K562 (cell line): ENCODE results near the gene ELF3. TPM values are rescaled to one million over a fixed set of nuclear protein-coding genes. Genes with fewer than 3 reads are reported as not detected.
A peak's percentile ranks its signal among the peaks of the same experiment; 100 is the strongest.

Experiments
- ATF7 ChIP-seq: fragments of 450-650 bp; IDR thresholded peaks from 2 replicates; pipeline ENCODE4 v1.7.1; 2014; ENCODE audit warnings: mild to moderate bottlenecking, moderate library complexity
- CBX2 ChIP-seq: fragments of 200-600 bp; sonication (generic); IDR thresholded peaks from one replicate; pipeline ENCODE4 v1.6.1; 2012; ENCODE audit warnings: mild to moderate bottlenecking, low read length, inconsistent platforms; ENCODE audit not compliant: insufficient read depth, poor library complexity, severe bottlenecking
- KLF6 ChIP-seq: fragments of 250-450 bp; sonication (Bioruptor Pico); IDR thresholded peaks from 2 replicates; pipeline ENCODE4 v1.4.0; 2020; ENCODE audit warnings: mild to moderate bottlenecking, moderate library complexity, borderline replicate concordance
- polyA plus RNA-seq, 8 experiments: library from polyadenylated mRNA; depleted of rRNA in 4 of 8; stranded (reverse) in 5 of 8; unstranded in 3 of 8; fragments of >200 nt; fragmentation: Nextera tagmentation in 2 of 8; fragmentation: Illumina TruSeq in 1 of 8; extraction: Ambion mirVana in 2 of 8; extraction: Trizol in 1 of 8; gene quantifications; 2 replicates each; pipeline versions ENCODE4 v1.2.1 to v1.2.3, GENCODE V29; 2011 to 2014; ENCODE audit warnings: inconsistent platforms in 1 of 8, missing spikeins in 1 of 8
- total RNA-seq, 7 experiments: library from RNA; depleted of rRNA in 6 of 7; stranded (reverse); fragments of >200 nt in 6 of 7; fragmentation: Illumina TruSeq in 2 of 7; extraction: Trizol in 2 of 7; gene quantifications; 2 replicates each; pipeline versions ENCODE4 v1.2.1 to v1.2.3, GENCODE V29; 2011 to 2021; ENCODE audit warnings: low replicate concordance in 1 of 7
- TF ChIP-seq, protein P1 (sequence below), 2 experiments: fragments of 450-650 bp in 1 of 2; sonication (generic) in 1 of 2; formaldehyde crosslinking in 1 of 2; IDR thresholded peaks; 2 replicates each; pipeline versions ENCODE4 v1.7.1 to v1.9.0; 2016 to 2022; ENCODE audit warnings: inconsistent platforms in 1 of 2, mild to moderate bottlenecking in 1 of 2, missing genetic modification reagents in 1 of 2
- TF ChIP-seq, protein P2 (sequence below): fragments of 250-450 bp; sonication (Bioruptor Pico); IDR thresholded peaks from 2 replicates; pipeline ENCODE4 v1.8.0; 2021; ENCODE audit warnings: moderate library complexity, mild to moderate bottlenecking, inconsistent platforms
- TF ChIP-seq, protein P3 (sequence below), 2 experiments: fragments of 150-350 bp in 1 of 2; IDR thresholded peaks; 2 replicates each; pipeline ENCODE4 v1.6.1; 2012 to 2016; ENCODE audit warnings: low read depth in 2 of 2, low read length in 2 of 2, mild to moderate bottlenecking in 1 of 2, moderate library complexity in 1 of 2

Gene ELF3
- total and polyA plus RNA-seq, 9 of the 15 experiments (the other 6 are each of a cell fraction or from before 2014, with no cell fraction given), result 0.03 to 1.2 (median 0.07) TPM; not detected in 4

DNA sequence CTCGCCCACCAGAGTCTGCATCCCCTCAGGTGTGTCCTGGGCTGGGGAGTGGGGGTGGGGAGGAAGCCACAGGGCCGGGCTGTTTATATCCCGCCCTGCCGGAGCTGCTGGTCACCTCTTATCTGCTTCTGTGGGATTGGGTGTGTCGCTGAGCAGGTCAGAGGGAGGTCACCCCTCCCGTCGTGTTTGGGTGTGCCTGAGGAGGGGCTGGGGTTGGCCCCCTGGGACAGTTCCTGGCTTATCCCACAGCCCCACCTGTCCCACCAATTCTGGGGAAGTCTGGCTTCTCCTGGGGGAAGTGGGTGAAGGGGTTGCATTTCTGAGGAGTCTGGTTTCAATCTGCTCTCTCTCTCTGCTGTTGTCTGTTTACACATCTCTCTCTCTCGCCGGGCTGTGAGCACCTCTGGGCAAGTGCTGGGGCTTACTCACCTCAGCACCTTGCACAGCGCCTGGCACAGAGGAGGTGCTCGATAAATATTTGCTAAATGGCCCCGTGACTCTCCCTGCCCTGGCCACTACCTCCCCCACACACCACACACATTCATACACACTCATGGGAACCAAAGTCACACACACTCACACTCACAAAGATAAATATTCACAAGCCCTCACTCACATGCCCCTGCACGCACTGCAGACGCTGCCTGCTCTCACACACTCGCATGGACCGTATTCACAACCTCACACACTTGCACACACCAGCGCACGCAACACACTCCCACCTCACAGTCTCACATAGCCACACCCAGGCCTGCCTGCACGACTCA is 8.3 kb downstream of the ELF3 start (continued):
- TF ChIP-seq, protein P1, sequence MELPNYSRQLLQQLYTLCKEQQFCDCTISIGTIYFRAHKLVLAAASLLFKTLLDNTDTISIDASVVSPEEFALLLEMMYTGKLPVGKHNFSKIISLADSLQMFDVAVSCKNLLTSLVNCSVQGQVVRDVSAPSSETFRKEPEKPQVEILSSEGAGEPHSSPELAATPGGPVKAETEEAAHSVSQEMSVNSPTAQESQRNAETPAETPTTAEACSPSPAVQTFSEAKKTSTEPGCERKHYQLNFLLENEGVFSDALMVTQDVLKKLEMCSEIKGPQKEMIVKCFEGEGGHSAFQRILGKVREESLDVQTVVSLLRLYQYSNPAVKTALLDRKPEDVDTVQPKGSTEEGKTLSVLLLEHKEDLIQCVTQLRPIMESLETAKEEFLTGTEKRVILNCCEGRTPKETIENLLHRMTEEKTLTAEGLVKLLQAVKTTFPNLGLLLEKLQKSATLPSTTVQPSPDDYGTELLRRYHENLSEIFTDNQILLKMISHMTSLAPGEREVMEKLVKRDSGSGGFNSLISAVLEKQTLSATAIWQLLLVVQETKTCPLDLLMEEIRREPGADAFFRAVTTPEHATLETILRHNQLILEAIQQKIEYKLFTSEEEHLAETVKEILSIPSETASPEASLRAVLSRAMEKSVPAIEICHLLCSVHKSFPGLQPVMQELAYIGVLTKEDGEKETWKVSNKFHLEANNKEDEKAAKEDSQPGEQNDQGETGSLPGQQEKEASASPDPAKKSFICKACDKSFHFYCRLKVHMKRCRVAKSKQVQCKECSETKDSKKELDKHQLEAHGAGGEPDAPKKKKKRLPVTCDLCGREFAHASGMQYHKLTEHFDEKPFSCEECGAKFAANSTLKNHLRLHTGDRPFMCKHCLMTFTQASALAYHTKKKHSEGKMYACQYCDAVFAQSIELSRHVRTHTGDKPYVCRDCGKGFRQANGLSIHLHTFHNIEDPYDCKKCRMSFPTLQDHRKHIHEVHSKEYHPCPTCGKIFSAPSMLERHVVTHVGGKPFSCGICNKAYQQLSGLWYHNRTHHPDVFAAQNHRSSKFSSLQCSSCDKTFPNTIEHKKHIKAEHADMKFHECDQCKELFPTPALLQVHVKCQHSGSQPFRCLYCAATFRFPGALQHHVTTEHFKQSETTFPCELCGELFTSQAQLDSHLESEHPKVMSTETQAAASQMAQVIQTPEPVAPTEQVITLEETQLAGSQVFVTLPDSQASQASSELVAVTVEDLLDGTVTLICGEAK (IDR thresholded peaks at IDR 0.05), result 0 out of 2 replicates have a peak, but pooled peaks have one; percentile 43
- TF ChIP-seq, protein P1 (CRISPR knock-in tag; IDR thresholded peaks at IDR 0.05), result no peak
- TF ChIP-seq, protein P2, sequence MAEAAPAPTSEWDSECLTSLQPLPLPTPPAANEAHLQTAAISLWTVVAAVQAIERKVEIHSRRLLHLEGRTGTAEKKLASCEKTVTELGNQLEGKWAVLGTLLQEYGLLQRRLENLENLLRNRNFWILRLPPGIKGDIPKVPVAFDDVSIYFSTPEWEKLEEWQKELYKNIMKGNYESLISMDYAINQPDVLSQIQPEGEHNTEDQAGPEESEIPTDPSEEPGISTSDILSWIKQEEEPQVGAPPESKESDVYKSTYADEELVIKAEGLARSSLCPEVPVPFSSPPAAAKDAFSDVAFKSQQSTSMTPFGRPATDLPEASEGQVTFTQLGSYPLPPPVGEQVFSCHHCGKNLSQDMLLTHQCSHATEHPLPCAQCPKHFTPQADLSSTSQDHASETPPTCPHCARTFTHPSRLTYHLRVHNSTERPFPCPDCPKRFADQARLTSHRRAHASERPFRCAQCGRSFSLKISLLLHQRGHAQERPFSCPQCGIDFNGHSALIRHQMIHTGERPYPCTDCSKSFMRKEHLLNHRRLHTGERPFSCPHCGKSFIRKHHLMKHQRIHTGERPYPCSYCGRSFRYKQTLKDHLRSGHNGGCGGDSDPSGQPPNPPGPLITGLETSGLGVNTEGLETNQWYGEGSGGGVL, result no peak
- TF ChIP-seq, protein P3, sequence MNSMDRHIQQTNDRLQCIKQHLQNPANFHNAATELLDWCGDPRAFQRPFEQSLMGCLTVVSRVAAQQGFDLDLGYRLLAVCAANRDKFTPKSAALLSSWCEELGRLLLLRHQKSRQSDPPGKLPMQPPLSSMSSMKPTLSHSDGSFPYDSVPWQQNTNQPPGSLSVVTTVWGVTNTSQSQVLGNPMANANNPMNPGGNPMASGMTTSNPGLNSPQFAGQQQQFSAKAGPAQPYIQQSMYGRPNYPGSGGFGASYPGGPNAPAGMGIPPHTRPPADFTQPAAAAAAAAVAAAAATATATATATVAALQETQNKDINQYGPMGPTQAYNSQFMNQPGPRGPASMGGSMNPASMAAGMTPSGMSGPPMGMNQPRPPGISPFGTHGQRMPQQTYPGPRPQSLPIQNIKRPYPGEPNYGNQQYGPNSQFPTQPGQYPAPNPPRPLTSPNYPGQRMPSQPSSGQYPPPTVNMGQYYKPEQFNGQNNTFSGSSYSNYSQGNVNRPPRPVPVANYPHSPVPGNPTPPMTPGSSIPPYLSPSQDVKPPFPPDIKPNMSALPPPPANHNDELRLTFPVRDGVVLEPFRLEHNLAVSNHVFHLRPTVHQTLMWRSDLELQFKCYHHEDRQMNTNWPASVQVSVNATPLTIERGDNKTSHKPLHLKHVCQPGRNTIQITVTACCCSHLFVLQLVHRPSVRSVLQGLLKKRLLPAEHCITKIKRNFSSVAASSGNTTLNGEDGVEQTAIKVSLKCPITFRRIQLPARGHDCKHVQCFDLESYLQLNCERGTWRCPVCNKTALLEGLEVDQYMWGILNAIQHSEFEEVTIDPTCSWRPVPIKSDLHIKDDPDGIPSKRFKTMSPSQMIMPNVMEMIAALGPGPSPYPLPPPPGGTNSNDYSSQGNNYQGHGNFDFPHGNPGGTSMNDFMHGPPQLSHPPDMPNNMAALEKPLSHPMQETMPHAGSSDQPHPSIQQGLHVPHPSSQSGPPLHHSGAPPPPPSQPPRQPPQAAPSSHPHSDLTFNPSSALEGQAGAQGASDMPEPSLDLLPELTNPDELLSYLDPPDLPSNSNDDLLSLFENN (IDR thresholded peaks at IDR 0.05; ENCODE audit: low read depth in 2 of 2, low read length in 2 of 2), result 0 out of 4 replicates have a peak, but pooled peaks of 1 of the 2 experiments have one; percentile 27
- TF ChIP-seq CBX2 (no peak), KLF6 (CRISPR knock-in tag) (no peak), ATF7 (peak; percentile 61; the same call in 1 of the 2 replicates)
